ENCODE data around the gene CAPZA1.
A peak's percentile ranks its signal among the peaks of the same experiment; 100 is the strongest.

The CAPZA1 gene

GRCh38 chr1:112708489-112708888 lies 88.9 kb downstream of the CAPZA1 start:
- no peak for ATAC-seq (replicated peaks; ENCODE audit: extremely low read depth, poor library complexity, severe bottlenecking)
- Mint-ChIP-seq H3K27me3 (no peaks in the 10 kb centered on the region), H3K4me1 (peaks cover 37% of the 10 kb centered on the region), H3K9me3 (no peaks in the 10 kb centered on the region), H3K27ac (ENCODE audit: low read depth) (no peak overlapping the region), H3K36me3 (ENCODE audit: insufficient read depth) (peaks cover 15% of the 10 kb centered on the region), H3K4me3 (no peak overlapping the region)
- DNase-seq (ENCODE audit: low spot score in 2 of 2) = no peak

DNA sequence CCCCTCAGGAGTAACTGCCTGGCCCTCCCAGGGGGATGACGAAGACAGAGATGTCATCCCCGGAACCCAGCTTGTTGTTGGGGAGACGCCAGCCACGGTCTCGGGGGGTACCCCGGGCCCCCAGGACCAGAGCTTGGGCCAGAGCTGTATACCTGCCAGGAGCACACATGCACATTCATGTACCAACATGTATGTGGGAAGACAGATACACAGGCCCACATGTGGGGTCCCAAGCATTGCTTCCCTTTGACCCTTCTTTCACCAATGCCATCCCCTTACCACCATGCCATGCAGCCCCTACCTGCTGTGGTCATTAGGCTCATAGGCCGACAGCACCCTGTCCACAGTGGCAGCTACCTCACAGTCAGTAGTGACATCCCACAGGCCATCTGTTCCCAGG lies 90.5 kb downstream of the CAPZA1 start:
- H3K4me3 Mint-ChIP-seq = no peak overlapping the region
- peaks cover 13% of the 10 kb centered on the region for H3K36me3 Mint-ChIP-seq (ENCODE audit: insufficient read depth)
- no peaks in the 10 kb centered on the region for H3K27me3 Mint-ChIP-seq
- no peak for ATAC-seq (replicated peaks; ENCODE audit: extremely low read depth, poor library complexity, severe bottlenecking)
- no peaks in the 10 kb centered on the region for H3K9me3 Mint-ChIP-seq
- peaks cover 27% of the 10 kb centered on the region for H3K4me1 Mint-ChIP-seq
- no peak overlapping the region for H3K27ac Mint-ChIP-seq (ENCODE audit: low read depth)
- no peak for DNase-seq (ENCODE audit: low spot score in 2 of 2)

DNA sequence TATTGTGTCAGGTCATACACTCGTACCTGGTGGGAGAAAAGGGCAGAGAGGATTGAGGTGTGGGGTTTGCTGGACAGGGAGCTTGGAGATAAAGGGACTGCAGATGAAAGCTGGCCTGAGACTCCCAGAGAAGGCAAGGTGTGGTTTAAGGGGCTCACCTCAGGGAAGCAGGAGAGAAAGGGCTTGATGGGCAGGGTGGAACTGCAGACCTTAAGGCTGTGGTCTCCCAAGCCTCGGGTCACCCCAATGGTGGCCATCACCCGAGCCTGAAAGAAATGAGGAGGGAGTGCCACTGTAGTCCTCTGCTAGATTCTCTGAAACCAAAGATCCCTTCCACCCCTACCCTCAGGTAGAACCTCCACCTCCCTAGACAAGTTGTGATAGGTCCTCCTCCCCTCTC lies 91.0 kb downstream of the CAPZA1 start:
- Mint-ChIP-seq H3K9me3 (no peaks in the 10 kb centered on the region), H3K36me3 (ENCODE audit: insufficient read depth) (peaks cover 15% of the 10 kb centered on the region), H3K27ac (ENCODE audit: low read depth) (no peak overlapping the region), H3K4me1 (peaks cover 26% of the 10 kb centered on the region), H3K27me3 (no peaks in the 10 kb centered on the region), H3K4me3 (no peak overlapping the region)
- ATAC-seq (replicated peaks; ENCODE audit: extremely low read depth, poor library complexity, severe bottlenecking) = no peak
- DNase-seq (ENCODE audit: low spot score in 2 of 2) = no peak

GRCh38 chr1:112711041-112711440 lies 91.4 kb downstream of the CAPZA1 start:
- DNase-seq (ENCODE audit: low spot score in 2 of 2) (no peak), ATAC-seq (replicated peaks; ENCODE audit: extremely low read depth, poor library complexity, severe bottlenecking) (no peak)
- H3K9me3 Mint-ChIP-seq = no peaks in the 10 kb centered on the region
- H3K27ac Mint-ChIP-seq (ENCODE audit: low read depth) = no peak overlapping the region
- peaks cover 26% of the 10 kb centered on the region for H3K4me1 Mint-ChIP-seq
- no peak overlapping the region for H3K4me3 Mint-ChIP-seq
- no peaks in the 10 kb centered on the region for H3K27me3 Mint-ChIP-seq
- H3K36me3 Mint-ChIP-seq (ENCODE audit: insufficient read depth) = peaks cover 13% of the 10 kb centered on the region

DNA sequence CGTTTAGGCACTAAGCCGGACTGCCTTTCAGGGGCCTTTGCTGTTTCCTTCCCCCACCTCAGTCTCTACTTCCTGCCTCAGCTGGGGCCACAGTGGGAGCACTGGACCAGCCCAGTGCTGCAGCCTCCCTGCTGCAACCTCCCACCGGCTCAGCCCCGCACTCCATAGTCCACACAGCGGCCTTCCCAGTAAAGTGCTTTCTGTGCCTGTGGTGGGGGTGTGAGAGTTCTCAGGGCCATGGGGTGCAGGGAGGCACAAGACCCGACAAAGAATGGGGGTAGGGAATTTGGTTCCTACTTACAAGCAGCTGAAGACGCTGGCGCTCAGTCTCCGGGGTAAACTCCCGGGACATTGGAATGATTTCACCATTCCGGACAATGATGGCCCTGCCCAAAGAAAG lies 92.0 kb downstream of the CAPZA1 start:
- Mint-ChIP-seq H3K4me1 (peaks cover 26% of the 10 kb centered on the region), H3K36me3 (ENCODE audit: insufficient read depth) (peaks cover 7% of the 10 kb centered on the region), H3K4me3 (no peak overlapping the region), H3K27ac (ENCODE audit: low read depth) (no peak overlapping the region), H3K9me3 (no peaks in the 10 kb centered on the region), H3K27me3 (no peaks in the 10 kb centered on the region)
- DNase-seq (ENCODE audit: low spot score in 2 of 2) = no peak
- ATAC-seq (replicated peaks; ENCODE audit: extremely low read depth, poor library complexity, severe bottlenecking) = no peak

DNA sequence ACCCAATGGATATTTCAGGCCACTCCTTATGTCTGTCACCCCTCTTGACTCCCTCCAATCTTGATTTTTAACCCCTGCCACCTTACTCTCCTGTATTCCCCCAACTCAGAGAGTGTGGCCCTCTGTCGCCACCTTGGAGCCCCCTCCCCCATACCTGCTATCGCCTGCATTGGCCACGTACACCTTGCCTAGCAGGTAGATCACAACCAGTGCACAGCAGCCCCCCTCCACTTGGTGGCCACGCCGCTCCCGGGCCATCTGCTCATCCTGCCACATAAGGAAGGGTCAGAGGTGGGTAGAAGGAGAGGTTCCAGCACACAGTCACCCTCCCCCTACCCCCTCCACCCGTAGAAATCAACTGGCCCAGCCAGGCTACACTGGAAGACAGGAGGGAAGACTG lies 92.6 kb downstream of the CAPZA1 start:
- Mint-ChIP-seq H3K9me3 (no peaks in the 10 kb centered on the region), H3K27ac (ENCODE audit: low read depth) (no peak overlapping the region), H3K4me1 (peaks cover 26% of the 10 kb centered on the region), H3K27me3 (no peaks in the 10 kb centered on the region), H3K36me3 (ENCODE audit: insufficient read depth) (peaks cover 7% of the 10 kb centered on the region), H3K4me3 (no peak overlapping the region)
- no peak for ATAC-seq (replicated peaks; ENCODE audit: extremely low read depth, poor library complexity, severe bottlenecking)
- DNase-seq (ENCODE audit: low spot score in 2 of 2) = no peak

DNA sequence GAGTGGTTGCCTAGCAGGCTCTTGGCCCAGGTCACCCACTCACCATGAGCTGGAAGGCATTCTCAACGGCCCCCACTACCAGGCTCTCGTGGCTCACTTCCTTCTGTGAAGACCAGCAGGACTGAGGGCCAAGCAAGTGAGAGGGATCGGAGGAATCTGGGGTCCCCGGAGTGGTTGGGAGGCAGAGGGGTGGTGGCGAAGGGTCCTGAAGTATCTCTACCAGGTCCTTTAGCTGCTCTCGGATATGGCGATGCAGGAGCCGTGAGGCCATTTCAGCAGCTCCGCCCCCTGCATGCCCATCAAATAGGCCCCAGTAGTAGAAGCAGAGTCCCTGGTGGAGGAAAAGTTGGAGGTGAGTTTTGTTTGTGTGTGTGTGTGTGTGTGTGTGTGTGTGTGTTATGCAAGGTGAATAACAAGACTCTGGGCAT lies 93.1 kb downstream of the CAPZA1 start:
- H3K27me3 Mint-ChIP-seq = no peaks in the 10 kb centered on the region
- no peak for ATAC-seq (replicated peaks; ENCODE audit: extremely low read depth, poor library complexity, severe bottlenecking)
- no peak overlapping the region for H3K27ac Mint-ChIP-seq (ENCODE audit: low read depth)
- DNase-seq (ENCODE audit: low spot score in 2 of 2) = no peak
- peaks cover 21% of the 10 kb centered on the region for H3K4me1 Mint-ChIP-seq
- H3K4me3 Mint-ChIP-seq = no peak overlapping the region
- H3K9me3 Mint-ChIP-seq = no peaks in the 10 kb centered on the region
- H3K36me3 Mint-ChIP-seq (ENCODE audit: insufficient read depth) = peaks cover 7% of the 10 kb centered on the region

GRCh38 chr1:112713466-112714312 lies 94.1 kb downstream of the CAPZA1 start:
- Mint-ChIP-seq H3K36me3 (ENCODE audit: insufficient read depth) (peaks cover 7% of the 10 kb centered on the region), H3K4me3 (peak overlapping the region; percentile 90), H3K27ac (ENCODE audit: low read depth) (no peak overlapping the region), H3K27me3 (peaks cover 2% of the 10 kb centered on the region), H3K4me1 (peaks cover 24% of the 10 kb centered on the region), H3K9me3 (no peaks in the 10 kb centered on the region)
- no peak for ATAC-seq (replicated peaks; ENCODE audit: extremely low read depth, poor library complexity, severe bottlenecking)
- DNase-seq (ENCODE audit: low spot score in 2 of 2) = no peak

DNA sequence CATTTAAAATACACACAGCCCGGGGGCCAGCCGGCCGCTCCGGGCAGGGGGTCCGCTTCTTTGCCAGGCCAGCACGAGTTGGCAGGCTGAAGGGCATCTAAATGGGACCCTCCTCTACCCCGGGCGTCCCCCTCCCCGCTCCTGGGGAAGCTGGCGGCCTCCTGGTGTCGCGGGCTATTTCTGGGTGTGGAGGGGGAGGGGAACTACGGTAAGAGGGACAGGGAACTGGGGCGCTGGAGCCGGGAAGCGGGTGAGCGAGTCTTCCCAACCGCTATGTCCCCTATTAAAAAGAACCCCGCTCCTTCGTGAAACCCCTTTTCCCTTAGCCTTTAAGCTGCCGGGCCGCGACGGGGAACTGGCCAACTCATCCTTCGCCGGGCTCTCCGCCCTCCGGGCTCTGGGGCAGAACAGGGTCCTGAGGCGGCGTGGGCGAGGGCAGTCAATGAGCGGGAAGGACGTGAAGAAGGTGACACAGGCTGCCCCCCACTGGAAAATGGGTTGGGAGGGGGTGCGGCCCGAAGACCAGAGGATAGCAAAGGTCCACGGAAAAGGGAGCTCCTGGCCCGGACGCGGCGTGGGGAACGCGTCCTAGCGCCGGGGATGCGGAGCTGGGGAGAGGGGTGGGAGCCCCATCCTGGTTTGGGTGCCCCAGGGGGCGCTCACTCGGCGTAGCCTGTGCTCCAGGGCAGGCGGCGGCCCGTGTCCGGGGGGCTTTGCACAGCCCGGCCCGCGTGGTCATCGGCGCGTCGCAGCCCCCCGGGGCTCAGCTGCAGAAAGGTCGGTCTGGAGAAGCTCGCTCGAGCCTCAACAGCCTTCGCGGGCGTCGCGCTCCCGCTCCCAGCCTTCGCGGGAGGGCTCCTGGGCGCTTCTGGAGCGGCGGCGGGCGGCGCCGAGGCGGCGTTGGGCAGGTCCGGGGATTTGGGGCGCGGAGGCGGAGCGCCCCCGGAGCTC lies 95.0 kb downstream of the CAPZA1 start:
- no peak for ATAC-seq (replicated peaks; ENCODE audit: extremely low read depth, poor library complexity, severe bottlenecking)
- Mint-ChIP-seq H3K36me3 (ENCODE audit: insufficient read depth) (peaks cover 7% of the 10 kb centered on the region), H3K4me3 (peak overlapping the region; percentile 90), H3K27ac (ENCODE audit: low read depth) (no peak overlapping the region), H3K9me3 (no peaks in the 10 kb centered on the region), H3K27me3 (peaks cover 11% of the 10 kb centered on the region), H3K4me1 (peaks cover 26% of the 10 kb centered on the region)
- no peak for DNase-seq (ENCODE audit: low spot score in 2 of 2)

GRCh38 chr1:112715264-112716053 lies 95.8 kb downstream of the CAPZA1 start, which contains the start of gene PPM1J:
Gene PPM1J, minus strand, starts transcription at chr1:112715332. Its CDS starts 31 bp downstream, at chr1:112715301.
- Mint-ChIP-seq H3K36me3 (ENCODE audit: insufficient read depth) (peaks cover 7% of the 10 kb centered on the region), H3K4me1 (peaks cover 26% of the 10 kb centered on the region), H3K27me3 (peaks cover 11% of the 10 kb centered on the region), H3K4me3 (peak within 1 kb of the TSS; percentile 90), H3K9me3 (no peaks in the 10 kb centered on the region), H3K27ac (ENCODE audit: low read depth) (peak within 1 kb of the TSS; percentile 90)
- DNase-seq (ENCODE audit: low spot score in 2 of 2) (peak; percentile 94 to 95), ATAC-seq (replicated peaks; ENCODE audit: extremely low read depth, poor library complexity, severe bottlenecking) (peak; percentile 83)

DNA sequence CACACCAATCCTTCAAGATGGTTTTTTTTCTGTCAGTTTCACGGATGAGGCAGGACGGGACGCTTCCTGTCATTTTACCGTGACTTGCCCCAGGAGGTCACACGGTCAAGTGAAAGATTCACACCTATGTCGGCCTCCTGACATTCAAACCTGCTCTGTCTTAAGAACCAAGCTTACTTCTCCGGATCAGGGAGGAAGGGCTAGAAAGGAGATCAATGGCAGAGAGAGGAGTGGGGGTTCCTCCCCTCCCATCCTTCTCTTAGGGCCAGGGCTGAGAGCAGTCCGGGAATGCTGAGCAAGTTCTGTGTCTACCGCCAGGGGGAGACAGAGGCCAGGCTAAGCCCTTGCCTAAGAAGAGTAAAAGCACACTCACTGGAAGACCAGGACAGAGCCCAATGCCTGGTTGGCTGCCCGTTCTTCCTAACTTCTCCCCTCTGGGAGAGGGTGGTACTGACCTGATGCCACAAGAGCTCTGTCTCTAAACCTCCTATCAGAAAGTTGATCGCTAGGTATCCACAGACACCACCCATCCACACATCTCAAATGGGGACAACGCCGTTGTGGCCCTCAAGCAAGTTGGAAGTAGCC lies 96.6 kb downstream of the CAPZA1 start:
- Mint-ChIP-seq H3K9me3 (no peaks in the 10 kb centered on the region), H3K27me3 (peaks cover 11% of the 10 kb centered on the region), H3K27ac (ENCODE audit: low read depth) (peak overlapping the region; percentile 90), H3K4me1 (peaks cover 26% of the 10 kb centered on the region), H3K4me3 (peak overlapping the region; percentile 90), H3K36me3 (ENCODE audit: insufficient read depth) (peaks cover 7% of the 10 kb centered on the region)
- DNase-seq (ENCODE audit: low spot score in 2 of 2) = peak; percentile 63 to 65
- peak; percentile 34 for ATAC-seq (replicated peaks; ENCODE audit: extremely low read depth, poor library complexity, severe bottlenecking)
